ENCODE results near the gene LPP.

DNA sequence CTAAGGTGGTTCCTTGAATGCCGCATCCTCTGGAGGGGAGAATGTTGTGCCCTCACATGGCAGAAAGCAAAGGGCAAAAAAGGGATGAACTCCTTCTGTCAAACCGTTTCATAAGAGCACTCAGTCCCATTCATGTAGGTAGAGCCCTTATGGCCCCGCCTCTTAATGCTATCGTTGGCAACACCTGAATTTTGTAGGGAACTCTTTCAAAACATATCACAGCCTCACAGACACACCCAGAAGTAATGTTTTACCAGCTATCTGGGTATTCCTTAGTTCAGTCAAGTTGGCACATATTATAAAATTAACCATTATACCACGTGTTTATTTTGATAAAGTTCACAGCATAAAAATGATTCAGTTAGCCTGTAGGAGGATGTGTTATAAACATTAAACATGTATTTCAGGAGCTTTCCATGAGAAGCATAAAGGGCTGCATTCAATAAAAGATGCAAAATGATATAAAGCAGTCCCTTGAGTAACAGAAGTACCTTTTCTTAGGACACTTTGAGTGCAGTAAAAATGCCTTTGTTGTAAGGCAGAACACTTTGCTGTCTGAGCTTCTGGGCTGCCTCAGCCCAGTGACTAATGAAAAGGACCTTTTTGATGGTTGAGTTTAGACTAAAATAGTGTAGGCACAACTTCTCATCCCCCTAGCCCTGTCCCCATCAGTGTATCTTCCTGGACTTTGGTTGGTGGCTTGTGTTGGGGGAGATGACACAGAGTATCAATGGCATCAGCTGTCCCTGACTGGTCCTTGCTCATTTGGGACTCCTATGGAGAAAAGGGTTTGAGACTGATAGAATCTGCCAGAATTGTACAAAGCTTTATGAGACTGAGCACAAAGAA lies 754.3 kb downstream of the LPP start:
- TF ChIP-seq, protein P1, sequence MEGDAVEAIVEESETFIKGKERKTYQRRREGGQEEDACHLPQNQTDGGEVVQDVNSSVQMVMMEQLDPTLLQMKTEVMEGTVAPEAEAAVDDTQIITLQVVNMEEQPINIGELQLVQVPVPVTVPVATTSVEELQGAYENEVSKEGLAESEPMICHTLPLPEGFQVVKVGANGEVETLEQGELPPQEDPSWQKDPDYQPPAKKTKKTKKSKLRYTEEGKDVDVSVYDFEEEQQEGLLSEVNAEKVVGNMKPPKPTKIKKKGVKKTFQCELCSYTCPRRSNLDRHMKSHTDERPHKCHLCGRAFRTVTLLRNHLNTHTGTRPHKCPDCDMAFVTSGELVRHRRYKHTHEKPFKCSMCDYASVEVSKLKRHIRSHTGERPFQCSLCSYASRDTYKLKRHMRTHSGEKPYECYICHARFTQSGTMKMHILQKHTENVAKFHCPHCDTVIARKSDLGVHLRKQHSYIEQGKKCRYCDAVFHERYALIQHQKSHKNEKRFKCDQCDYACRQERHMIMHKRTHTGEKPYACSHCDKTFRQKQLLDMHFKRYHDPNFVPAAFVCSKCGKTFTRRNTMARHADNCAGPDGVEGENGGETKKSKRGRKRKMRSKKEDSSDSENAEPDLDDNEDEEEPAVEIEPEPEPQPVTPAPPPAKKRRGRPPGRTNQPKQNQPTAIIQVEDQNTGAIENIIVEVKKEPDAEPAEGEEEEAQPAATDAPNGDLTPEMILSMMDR (IDR thresholded peaks at IDR 0.05; ENCODE audit: low read length), result no peak
- TF ChIP-seq EZH2 (IDR thresholded peaks at IDR 0.05; ENCODE audit: borderline replicate concordance, low read length), result no peak
